Measurements from ENCODE around the gene TSPAN7.

TSPAN7 gene

DNA sequence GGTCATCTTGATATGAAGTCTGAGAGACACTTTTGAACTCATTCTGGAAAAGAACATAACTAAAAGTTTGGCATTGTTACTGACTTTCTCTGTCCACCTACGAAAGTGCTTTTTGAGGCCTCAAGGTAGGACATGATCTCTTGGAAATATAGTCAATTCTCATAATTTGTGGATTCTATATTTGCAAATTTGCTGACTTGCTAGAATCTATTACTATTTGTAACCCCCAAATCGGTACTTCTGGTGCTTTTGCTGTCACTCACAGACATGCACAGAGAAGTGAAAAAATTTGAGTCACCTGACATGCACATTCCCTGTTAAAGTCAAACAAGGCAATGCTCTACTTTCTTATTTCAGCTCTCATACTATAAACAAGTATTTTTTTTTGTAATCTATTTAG, 35.6 kb downstream of the TSPAN7 start:
- DNase-seq: no peak

DNA sequence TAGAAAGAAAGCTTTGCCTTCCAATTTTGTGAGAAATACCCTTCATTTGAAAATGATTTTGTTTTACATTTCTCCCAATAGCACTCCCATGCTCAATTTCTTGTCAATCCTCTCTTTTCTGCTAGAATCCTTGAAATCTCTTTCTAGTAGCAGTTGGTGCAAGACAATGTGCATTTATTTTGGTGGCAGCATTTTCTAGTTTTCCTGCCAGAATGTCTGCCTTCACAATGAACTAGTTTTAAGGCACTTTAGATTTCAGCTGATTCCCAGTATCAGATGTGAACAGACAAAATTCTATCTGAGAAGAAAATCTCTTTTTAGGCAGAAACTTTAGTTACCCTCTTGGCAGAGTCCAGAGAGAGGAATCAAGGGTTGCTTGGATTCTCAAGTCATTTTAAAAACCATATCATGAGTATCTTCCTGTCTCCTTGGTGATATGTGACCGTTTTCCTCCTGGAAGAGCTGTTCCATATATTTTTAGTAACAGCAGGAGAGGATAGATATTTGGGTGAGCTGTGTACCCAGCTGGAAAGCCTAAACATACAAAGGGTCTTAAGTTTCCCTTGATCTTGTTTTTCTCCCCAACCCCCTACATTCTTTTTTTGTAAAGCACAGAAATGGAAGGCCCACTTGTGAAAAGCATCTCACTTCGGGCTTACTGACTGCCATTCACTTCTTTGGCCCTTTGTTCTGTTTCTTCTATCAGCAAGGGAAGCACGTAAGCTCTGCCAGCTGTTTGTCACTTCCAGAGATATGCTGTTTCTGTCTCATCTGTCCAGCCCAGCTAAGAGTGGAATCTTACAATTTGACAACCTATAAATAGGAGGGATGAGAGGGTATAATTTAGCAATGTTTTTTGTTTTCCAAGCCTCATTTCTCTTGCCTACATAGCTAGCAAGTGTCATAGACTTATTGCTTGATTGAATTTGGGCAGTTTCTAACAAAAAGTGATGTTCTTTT, 38.7 kb downstream of the TSPAN7 start:
- DNase-seq: no peak

DNA sequence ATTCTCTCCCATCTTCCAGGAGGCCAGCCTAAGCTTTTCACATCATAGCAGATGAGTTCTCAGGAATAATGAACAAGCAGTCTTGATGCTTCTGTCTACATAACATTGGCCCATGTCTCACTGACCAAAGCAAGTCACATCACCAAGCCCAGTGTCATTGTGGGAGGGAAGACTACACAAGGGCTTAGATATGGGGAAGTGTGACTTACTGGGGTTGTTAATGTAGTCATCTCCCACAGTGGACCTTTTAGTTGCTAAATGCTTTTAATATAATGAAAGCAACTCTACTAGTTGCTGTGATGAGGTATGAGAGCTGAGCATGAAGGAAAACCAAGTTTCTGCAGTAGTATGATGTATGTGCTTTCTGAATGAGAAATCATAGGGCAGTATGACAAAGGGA, 40.5 kb downstream of the TSPAN7 start:
- DNase-seq: no peak

DNA sequence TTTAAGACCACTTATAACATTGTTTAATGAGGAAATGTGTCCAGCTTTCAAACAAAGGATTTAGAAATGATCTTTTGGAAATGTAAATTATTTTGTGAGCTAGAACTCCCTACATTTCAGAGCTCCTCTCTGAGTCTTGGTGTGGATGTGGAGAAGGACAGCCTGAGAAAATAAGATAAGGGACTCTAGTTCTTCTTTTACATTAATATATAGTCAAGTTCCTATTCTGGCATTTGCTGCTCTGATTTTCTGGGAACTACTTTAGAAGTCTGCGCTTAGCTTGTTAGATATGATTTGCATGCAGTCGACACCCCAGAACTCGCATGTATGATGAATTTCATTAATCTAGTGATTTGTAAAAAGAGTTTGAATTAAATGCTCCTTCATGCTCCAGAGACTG, 45.5 kb downstream of the TSPAN7 start:
- no peak for DNase-seq

DNA sequence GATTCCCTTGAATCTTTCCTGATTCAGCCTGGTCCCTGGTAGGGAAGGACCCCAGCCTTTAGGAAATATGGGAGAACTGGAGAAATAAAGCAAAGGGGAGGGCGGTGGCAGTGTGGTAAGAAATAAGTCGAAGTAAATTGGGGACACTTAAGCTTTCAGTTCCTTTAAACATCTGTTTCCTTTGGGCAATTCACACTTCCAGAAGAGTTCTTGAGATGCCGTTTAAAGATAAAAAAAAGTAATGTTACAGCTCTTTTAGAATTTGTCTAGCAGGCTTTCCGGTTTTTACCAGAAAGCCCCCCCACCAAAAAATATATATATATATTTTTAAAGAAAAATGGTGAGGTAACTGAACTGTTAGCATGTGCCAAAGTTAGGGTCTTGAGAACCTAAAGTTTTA, 46.6 kb downstream of the TSPAN7 start:
- no peak for DNase-seq

DNA sequence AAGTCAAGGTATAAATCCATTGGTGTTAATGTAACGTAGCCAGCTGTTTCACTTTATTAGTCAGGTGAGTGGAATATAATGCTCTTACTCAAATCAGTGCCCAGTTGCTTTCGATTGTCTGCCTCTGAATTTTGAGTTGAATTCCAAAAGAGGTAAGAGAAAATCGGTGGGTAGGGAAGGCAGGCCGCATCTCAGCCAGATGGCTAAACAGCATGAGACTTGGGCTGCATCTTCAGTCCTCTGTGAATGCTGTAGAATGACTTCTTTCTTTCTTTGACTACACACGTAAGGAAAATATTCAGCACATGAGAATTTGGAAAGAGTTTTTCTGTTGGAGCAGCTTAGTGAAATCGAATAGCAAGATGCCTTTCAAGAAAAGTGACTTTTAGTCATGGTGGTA, 49.5 kb downstream of the TSPAN7 start:
- DNase-seq: no peak

DNA sequence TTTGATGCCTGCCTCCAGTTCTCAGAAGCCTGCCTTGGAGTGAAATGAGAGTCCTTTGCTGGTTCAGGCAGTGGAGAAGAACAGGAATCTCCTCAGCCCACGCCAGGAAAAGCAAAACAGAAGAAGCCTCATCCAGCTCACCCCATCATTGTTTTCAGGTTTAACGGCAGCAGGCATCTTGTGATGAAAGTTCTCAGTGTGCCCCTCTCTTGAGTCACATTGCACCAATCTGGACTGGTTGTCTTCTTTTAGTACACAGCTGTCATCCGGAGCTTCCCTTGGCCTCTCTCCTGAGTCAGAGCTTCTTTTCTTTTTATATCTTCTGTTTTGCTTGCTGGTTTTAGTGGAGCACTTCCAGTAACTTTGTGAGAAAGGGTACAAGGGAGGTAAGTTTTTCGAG, 50.9 kb downstream of the TSPAN7 start:
- DNase-seq: no peak

DNA sequence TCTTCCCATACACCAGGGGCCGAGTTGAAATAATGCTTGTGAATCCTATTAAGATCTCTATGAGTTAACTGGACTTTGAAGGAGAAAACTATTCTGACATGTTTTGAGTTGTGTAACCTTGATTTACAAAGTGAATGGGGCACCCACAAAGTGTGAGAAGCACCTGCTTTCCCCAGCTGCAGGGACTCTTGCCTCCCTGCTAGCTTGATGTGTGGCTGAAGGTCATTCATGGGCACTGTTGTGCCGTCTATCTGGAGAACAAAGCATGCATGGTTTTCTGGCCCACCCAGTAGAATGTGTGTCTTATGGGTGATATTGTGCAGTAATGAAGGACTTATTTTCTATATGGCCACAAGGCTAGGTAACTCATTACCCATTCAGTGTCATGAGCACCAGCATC, 53.1 kb downstream of the TSPAN7 start:
- no peak for DNase-seq

DNA sequence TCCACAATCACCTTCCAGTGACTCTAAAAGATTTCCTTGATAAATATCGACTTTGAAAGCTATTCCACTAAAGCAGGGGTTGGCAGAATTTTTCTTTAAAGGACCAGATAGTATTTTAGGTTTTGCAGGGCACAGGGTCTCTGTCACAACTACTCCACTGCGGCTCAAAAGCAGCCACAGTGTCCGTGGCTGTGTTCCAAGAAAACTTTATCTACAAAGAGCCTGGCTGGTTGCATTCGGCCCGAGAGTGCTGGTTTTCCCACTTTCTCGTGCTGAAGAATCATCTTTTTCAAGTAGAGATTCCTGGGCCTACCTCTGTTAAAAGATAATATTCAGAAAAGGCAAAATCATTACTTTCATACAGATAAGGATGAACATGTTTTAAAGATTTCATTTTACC, 55.6 kb downstream of the TSPAN7 start:
- no peak for DNase-seq

DNA sequence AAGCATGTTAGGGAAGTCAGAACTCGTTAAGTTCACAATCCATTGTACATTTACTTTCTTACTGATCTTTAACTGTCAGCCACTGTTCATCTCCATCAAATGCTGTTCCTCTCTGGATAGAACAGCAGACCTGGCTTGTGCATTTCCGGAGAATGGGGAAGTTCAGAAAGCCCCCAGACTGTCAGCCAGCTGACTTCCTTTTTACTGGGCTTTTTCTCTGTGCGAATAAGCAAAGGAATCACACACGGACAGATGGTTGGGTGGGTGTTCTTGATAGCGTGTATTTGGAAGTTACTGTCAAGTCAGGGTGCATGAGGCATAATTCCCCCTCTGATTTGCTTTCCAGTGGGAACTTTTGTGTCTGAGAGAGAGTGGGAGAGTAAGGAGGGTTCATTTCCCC, 56.8 kb downstream of the TSPAN7 start:
- DNase-seq: no peak

DNA sequence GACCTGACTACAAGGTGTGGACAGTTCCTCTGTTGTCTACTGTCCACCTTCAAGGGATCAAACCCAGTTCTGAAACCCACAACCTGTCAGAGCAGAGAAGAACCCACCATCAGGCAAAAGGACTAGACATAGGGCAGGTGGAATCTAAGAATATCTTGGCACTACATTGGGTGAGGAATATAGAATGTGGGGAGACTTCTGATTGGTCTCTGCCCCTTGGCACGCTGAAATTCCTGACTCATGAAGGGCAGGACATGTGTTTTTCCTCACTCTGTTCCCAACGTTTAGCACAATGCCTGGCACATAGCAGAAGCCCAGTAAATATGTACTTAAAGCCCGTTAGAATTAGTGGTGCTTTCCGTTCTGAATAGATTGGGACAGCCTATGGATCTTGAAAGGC, 59.3 kb downstream of the TSPAN7 start:
- DNase-seq: no peak

DNA sequence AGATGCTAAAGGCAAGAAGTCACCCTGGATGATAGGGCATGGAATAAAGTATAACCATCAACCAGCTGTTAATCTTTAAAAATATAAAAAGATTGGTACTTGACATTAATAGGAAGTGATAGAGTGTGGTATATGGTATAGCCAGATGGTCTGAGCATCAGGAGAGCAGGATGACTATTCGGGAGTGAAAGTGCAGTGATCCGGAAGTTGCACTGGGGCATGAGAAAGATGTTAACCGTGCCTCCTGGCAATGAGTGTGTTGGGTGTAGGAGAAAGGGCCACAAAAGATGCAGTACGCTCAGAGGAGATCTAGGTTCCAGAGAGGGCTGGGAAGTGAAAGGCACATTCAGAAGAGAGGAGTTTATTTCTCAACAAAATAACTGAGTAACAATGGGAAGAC, 65.0 kb downstream of the TSPAN7 start:
- DNase-seq: no peak

DNA sequence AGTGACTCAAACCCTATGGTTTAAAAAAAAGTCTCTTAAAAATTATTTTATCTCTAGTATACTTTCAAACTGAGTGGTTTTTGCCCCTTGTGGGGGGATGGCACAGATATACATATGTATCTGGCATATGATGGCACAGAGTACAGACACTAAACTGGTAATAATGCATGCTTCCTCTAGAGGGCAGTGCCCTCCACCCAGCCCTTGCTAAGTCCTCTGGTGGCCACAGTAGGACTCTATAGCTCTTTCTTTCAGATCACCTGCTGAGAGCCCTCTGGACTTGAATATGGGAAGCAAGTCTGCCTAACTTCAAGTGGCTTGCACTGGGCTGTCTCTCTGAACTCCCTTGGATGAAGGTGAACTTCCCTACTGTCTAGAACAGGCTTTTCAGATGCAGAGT, 66.3 kb downstream of the TSPAN7 start:
- DNase-seq: no peak

DNA sequence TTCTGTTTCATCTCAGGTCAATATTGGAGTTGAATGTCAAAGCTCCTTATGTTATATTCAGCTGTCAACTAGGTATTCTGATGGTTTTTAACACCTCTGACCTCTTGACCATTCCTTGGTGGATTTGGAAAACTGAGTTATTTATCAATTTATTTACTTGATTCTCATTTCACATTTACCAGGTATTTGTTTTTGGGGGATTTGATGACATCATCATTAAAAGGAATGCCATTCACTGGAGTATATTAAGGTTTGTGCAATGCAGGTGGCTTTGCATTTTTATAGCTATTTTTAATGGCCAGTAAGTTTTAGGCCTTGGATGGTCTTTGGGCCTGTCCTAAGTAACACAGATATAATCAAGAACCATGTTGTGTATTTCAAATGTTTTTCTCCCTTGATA, 67.2 kb downstream of the TSPAN7 start:
- no peak for DNase-seq

DNA sequence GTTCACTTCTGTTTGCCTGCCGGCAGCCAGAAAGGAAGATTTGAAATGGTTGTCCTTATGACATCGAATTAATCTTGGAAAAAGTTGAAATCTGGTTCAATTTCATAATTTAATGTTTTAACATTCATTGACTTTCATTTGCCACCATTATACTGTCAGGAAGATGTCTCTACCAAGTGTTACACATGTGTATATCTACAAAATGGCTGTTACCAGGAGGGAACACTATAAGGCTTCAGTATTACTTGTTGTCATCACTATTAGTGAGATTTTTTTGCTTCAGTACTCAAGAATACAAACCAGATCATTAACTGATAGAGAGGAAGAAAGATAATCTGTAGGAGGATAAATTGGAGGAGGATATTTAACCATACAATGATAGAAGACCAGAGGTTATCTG, 71.2 kb downstream of the TSPAN7 start:
- DNase-seq: no peak

DNA sequence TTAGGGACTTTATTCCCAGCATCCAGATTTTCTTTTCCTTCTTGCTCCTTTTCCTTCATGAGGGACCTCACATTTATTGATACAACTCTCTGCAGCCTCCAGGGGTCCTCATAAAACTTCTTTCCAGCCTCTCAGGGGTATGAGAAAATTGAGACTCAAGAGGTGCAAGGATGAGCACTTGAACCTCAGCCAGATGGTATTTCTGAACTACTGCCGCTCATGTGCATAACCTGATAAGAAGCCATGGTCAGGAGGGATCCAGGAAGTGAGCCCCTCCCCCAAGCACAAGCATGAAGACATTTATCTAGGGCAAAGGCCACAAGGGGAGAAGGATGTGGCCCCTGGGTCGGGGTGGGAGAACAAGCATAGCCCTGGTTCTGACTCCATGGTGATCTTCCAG, 73.3 kb downstream of the TSPAN7 start:
- no peak for DNase-seq

DNA sequence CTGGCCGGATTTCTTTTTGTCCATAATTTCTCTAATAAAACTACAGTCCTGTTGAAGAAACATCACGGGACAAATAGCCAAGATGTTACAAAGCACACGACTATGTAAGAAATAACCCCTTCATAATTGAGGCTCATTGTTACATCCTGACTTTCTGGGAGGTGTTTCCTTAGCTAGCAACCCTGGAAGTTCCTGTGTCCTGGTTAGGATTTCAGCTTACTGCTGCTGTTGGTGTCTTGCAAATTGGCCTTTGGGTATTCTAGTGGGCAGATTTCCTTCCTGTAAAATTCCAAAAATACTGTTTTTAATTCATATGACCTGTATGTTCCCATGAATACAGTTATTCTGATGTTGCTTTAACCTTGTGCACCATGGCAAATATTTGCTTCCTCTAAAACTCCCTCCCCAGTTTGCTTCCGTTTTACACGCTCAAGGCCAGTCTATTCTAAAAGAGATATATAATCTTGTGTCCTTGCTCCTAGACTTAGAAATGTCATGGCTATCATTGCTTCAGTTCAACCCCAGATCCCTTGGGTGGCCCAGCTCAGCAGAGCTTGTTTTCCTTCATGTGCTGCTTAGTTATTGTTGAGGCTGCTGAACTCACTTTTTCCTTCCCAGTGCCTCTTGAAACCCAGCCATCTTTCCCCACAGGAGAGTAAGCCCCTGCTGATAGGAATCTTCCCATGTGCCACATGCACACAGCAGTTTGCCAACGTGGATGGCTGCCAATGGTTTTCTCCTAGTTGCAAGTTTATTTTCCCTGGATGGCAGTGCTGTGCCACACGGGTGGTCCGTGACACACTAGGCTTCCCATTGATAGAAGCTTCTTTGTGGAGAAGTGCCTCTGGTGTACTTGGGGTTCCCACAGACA, 75.8 kb downstream of the TSPAN7 start:
- DNase-seq: no peak

DNA sequence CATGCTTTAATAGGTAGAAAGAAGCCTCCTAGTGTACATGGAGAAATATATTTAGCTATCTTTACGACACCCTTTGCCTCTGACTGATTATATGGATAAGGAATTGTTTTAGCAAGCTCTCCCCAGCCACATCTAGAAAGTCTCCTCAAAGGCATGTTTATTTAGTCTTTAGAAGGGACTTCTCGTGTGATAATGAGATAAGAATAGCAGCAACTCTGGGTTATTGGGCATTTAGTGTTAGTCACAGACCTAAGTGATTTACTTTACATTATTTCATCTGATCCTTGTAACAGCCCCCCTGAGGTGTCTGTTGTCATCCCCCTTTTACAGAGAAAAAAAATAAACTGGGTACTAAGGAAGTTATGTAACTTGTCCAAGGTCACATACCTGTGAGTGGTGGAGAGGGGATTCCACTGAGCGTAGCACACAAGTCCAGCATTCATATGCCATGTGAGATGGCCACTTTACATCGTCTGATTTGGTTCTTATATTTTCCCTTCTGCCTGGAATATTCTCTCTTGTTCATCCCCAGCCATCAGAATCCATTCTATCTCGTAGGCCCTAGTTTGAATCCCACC, 77.7 kb downstream of the TSPAN7 start:
- DNase-seq: no peak

DNA sequence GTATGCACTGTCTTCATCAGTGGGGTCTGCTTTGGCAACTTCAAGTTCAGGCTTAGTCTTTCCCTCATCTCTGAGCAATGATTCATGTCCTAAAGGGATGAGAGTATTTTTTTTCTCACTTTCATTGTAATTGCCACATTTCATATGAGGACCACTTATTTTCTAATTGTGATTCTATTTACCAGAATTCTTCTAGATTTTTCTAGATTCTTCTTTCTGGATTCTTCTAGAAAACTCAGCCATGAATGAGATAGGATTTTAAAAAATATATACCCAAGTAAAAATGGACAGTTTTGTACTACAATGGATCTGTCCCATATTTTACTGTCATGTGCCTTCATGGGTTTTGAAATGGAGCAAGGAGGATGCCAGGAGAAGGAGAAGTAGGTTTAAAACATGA, 78.4 kb downstream of the TSPAN7 start:
- DNase-seq: no peak

DNA sequence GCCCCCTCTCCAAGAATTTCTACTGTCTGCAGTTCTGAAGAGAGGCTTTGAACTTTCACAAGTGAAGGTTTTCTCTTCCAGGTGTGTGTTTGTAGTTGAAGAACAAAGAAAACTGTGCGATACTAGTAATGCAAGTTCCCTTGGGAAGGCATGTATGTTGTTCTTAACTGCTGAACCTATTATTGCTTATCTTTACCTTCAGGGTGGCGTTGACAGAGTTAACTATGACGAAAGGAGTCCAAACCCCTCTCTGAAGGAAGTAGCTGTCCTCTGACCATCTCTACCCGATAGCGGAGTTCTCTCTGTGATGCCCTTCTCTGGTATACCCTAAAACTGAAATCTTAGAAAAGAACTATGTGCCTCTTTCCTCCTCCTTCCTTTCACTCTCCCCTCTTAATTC, 79.9 kb downstream of the TSPAN7 start:
- no peak for DNase-seq

DNA sequence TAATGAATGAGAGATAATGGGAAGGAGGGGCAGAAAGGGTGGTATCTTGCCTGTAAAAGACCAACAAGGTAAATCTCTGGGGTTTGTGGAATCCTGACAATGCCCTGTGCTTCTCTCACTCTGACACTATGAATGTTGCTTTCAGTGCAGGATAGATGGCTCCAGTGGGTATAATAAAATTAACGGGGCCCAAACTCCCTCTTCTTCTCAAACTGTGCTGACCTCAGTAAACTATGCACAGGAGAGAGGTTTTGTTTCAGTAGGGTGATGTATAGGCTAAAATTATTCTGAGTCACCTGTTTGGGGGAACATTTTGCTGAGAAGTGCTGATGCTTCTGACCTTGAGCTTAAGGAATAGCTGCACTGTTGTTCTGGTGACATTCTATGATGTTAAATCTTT, 82.6 kb downstream of the TSPAN7 start:
- DNase-seq: no peak

DNA sequence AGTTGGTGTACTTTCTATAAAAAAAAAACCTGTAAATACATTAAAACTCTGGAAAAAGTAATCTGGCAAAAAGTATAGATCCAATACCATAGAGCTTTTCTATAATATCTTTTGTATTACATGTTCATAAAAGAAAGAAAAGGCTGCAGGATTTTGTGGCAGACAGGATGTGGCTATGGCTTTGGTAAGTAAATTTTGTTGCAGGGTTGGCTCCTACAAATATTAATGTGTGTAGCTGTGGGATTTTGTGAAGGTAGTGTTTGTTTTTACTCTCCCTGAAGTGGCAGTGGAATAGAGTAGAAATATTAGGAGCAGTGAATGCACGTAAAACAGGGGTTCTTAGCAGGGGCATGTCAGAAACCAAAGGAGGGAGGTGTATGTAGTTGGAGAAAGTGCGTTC, 84.8 kb downstream of the TSPAN7 start:
- no peak for DNase-seq

DNA sequence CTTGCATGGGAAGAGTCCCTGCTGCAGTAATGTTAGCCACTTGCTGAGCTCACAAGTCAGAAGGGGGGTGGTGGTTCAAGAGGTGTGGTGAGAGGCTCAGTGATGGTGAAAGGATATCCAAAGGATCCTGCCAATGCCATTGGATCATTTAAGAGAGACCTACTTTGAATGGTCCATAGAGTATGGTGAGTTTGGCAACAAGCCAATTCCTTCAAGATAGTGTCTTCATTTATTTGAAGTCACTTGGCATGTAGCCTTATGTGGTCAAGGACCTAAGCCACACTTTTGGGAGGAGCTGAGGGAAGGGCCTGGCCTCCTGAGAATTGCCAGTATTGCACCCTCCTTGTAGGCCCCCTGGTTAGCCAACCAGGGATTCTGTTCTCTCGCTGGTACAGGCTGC, 87.9 kb downstream of the TSPAN7 start:
- DNase-seq: no peak

Measured in T1000 (cell line).